ENCODE data around the gene CST3. TPM values are rescaled to one million over a fixed set of nuclear protein-coding genes. Genes with fewer than 3 reads are reported as not detected.
"Not testable (repeated sequence)": the region's sequence is repeated elsewhere in the genome, so short reads cannot be mapped to it uniquely, and the experiment has no call there.

CST3 gene
- polyA plus RNA-seq, 5 donors = 128 to 220 (median 157) TPM

DNA sequence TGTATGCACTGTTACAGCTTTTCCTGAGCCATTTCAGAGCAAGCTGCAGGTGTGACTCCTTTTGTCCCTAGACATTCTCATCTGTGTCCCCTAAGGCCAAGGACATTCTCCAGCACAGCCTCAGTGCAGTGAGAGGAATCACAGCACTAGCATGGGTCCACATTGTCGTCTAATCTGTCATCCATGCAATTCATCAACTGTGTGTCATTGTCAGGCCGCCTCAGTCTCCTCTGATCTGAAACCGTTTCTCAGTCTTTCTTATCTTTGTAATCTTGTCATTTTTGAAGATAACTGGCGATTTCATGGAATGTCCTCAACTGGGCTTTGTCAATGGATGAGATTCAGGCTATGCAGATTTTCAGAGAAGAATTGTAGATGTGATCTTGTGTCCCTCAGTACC is 26.3 kb upstream of the CST3 start:
- not testable (repeated sequence) for DNase-seq

GRCh38 chr20:23663180-23663579 is 25.4 kb upstream of the CST3 start:
- no peak for DNase-seq

DNA sequence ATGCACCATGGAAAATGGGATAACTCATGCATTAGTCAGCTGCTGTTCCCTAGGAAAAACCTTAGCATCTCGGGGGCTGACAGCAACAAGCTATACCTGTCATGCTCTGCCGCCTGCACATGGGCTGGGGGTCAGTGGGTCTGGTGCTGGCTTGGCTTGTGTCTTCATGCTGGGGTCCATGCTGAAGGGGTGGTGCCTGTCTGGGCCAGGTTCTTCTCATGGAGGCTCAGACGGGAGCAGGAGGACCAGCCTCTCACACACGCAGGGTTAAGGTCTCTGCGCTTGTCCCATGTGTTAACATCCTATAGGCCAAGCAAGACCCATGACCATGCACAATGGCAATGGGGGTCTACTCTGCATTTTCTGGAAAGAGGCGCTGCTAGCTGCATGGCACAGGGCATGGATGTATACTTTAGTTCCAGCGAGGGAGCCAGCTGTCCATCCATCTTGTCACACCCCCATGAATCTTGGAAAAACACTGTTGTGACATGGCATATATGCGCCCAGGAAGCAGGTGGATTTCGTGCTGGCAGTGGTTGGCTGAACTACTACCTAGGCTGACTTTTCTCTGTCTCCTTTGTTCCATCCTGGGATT is 24.6 kb upstream of the CST3 start:
- DNase-seq = no peak

GRCh38 chr20:23661002-23661429 is 23.3 kb upstream of the CST3 start:
- no peak for DNase-seq

DNA sequence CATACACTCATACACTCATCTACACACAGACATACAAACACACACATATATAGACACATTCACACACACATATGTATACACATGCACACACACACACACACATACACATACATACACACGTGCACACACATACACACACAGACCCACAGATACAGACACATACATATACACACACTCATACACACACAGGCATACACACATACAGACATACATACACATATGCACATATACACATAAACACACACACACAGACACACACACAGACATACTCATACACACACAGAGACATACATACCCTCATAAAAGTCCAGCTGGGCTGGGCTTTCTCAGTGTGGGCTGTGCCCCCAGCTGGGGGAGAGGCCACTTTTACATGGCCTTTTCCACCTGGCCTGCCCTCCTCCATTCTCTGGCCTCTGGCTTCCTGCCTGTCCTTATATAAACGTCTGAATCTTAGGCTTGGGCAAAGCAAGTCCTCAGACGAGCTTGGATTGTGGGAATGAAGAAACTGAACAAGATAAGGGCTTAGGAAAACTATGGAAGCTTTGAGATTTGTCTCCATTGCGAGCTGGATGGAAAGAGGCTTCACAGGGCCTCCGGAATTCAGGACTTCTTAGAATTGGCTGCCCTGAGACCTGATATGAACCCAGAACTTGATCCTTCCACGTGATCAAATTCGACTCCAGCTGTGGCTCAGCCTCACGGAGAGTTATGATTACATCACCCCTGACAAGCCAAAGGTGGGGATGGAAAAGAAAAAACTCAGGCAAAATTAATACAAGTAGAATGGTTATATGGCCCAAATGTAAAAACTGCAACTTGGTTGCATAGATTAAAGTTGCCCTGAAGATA is 22.5 kb upstream of the CST3 start:
- no peak for DNase-seq

DNA sequence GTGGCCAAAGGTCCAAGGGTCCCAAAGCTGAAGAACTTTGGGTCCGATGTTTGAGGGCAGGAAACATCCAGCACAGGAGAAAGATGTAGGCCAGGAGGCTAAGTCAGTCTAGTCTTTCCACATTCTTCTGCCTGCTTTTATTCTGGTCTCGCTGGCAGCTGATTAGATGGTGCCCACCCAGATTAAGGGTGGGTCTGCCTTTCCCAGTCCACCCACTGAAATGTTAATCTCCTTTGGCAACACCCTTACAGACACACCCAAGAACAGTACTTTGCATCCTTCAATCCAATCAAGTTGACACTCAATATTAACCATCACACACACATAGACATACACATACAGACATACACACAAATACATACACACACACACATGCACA is 21.8 kb upstream of the CST3 start:
- DNase-seq = not testable (repeated sequence)

GRCh38 chr20:23658989-23659609 is 21.3 kb upstream of the CST3 start:
- DNase-seq = no peak

DNA sequence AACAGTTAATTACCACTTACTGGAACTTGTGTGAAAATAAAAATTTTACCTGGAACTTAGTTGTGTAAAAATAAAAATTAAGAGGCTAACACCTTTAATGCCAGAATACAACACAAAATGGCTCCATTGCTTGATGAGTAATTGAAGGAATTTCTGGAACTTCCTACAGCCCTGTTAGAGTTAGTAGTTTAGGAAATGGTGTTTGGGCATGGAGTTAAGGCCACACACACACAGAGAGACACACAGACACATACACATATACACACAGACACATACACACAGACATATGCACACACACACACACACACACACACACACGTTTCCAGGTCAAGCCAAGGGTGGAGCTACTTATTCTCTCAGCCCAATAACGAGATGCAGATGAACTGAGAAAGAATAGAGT is 20.6 kb upstream of the CST3 start:
- DNase-seq = no peak

GRCh38 chr20:23657202-23657601 is 19.4 kb upstream of the CST3 start:
- DNase-seq = no peak

DNA sequence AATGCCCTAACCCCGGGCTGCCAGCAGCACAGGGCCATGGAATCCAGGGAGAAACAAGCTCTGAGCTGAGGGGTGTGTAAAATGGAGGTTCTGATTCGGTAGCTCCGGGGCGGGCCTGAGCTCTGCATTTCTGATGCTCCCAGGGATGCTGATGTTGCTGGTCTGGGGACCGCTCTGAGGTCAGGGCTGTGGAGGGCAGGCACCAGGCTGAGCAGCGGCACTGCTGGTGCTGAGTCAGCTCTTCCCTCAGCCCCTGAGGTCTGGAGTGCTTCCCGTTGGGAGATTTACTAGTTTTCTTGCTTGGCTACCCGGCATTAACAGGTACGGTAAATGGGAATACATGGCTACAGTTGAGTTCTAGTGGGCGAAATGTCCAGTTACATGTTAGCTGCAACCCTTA is 18.6 kb upstream of the CST3 start:
- DNase-seq = no peak

- peak; percentile 30 to 31 for DNase-seq
These were observed 17.9 kb upstream of the CST3 start for GRCh38 chr20:23655491-23656211.

DNA sequence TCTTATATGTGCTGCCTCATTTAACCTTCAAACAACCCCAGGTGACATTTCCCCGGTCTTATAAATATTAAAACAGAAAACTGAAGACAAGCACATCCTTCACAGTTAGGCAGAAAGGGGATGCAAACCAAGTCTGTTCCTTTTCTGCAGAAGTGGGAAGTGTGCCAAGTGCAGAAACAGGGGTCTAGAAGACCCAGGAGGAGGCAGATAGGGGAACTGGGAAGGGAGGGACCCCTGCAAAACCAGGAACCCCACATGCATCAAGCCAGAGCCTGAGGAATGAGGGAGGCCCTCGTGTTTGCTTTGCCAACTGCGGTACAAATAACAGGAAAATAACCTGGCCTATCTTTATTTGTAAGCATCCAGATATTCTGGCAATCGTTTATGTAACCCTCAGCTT is 17.0 kb upstream of the CST3 start:
- no peak for DNase-seq

DNA sequence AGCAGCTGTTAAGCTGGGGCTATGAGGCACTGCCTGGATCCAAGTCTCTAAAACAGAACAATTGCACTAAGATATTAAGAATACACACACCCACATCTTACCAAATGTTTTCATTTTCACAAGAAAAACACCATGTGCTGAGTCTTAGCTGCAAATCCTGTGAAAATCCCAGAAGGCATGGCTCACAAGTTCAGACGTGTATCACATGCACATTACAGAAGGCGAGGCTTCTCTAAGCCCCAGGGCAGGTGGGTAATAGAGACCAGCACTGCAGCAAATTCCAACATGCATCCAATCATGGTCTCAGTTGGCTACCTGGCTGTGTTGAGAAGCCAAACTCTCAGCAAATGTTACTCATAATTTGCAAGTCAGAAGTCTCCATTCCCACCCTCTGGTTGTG is 16.2 kb upstream of the CST3 start:
- DNase-seq = no peak

GRCh38 chr20:23653400-23653938 is 15.7 kb upstream of the CST3 start:
- no peak for DNase-seq

DNA sequence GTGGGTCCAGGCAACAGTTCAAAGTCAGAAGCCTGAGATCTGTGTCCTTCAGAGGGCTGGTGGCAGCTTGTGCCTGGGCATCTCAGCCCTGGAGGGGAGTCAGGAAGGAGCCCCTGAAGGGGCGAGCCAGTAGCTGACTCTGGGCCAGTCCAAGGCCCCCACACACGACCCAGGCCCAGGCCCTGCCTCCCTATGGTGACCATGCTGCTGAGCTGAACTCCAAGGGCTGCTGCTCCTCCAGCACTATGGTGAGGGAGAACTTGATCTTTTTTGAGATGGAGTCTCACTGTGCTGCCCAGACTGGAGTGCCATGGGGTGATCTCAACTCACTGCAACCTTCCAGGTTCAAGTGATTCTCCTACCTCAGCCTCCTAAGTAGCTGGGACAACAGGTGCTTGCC is 15.2 kb upstream of the CST3 start:
- no peak for DNase-seq

GRCh38 chr20:23652371-23652770 is 14.6 kb upstream of the CST3 start:
- DNase-seq = no peak

- no peak for DNase-seq
These were observed 13.4 kb upstream of the CST3 start for GRCh38 chr20:23651117-23651516.

DNA sequence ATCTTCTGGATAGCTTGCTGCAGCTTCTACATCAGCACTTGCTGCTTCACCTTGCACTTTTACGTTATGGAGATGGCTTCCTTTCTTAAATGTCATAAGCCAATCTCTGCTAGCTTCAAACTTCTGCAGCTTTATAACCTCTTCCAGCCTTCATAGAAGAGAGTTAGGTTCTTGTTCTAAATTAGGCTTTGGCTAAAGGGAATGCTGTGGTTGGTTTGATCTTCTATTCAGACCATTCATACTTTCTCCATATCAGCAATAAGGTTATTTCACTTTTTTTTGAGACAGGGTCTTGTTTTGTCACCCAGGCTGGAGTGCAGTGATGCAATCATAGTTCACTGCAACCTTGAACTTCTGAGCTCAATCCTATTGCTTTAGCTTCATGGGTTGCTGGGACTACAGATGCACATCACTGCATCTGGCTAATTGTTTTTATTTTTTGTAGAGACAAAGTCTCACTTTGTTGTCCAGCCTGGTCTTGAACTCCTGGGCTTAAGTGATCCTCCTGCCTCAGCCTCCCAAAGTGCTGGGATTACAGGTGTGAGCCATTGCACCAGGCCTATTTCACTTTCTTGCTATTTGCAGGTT is 12.2 kb upstream of the CST3 start:
- no peak for DNase-seq

GRCh38 chr20:23649242-23649641 is 11.5 kb upstream of the CST3 start:
- no peak for DNase-seq

DNA sequence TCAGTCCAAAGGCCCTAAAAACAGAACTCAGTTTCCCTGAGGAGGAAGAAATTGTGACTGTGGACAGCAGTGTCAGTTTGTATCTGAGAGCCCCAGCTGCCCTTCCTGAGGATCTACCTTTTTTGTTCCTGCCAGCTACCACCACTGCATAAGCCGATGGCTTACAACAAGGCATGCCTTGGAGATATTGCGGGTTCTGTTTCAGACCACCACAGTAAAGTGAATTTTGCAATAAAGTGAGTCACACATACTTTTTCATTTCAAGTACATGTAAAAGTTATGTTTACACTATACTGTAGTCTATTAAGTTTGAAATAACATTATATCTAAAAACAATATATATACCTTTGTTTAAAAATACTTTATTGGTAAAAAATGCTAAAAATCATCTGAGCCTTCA is 9.6 kb upstream of the CST3 start:
- no peak for DNase-seq

DNA sequence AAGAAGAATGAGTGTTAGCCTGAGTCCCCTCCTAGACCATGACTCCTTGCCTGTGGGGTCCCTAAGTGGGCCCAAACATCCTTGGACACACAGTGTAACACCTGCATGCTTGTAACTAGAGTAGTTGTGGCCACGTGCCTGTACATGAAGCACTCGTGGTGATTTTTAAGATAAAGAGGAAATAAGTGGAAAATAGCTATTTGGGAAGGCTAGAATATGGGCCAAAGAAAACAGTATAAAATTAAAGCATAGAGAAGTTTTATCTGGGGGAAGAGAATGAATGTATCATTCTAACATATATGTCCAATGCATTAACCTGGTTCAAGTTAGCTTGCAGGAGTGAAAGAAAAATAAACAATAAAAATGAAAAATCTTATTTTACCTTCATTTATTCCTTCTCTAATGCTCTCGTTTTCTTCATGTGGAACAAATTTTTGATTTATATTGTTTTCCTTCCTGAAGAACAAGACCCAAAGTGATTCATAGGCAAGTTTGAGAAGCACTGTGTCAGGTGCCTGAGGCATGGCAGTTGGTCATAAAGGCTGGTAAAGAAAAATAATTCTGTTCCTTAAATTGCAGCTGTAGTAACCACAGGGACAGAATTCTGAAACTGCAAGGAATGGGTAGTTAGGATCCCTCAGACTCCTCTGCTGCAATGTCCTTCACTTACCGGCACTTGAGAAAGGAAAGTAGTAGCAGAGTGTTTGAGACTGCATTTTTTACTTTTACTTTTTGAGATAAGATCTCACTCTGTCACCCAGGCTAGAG is 8.5 kb upstream of the CST3 start:
- DNase-seq = no peak

Measured in right lung (tissue), 5 donors.